Endothelial cell of umbilical vein (primary cell): Measurements from ENCODE around the gene TRIM37. TPM values are rescaled to one million over a fixed set of nuclear protein-coding genes. Genes with fewer than 3 reads are reported as not detected.

ENCODE experiments used
- BruUV-seq: library from RNA; stranded (reverse); fragments of 400-500 nt; replicated peaks from 2 replicates; lab custom pipeline; 2021; lab: Mats Ljungman, UMichigan
- CTCF ChIA-PET: fragments of 300-600, 350-600 bp; sonication (Branson Sonifier 250); formaldehyde crosslinking; loops from one replicate; lab custom pipeline; 2021; ENCODE audit warnings: antibody characterized with exemption, inconsistent platforms; lab: Charles Lee
- POLR2A ChIA-PET: fragments of 300-600, 350-600 bp; sonication (Branson Sonifier 250); formaldehyde crosslinking; loops from one replicate; lab custom pipeline; 2021; ENCODE audit warnings: antibody characterized with exemption, inconsistent platforms; lab: Charles Lee
- DNase-seq: peaks from one replicate; pipeline ENCODE4 v3.0.0-alpha.2; 2011; ENCODE audit warnings: low read depth, low spot score
- FAIRE-seq: peaks from 2 replicates; lab custom pipeline; 2011; peaks lifted over from hg19 to GRCh38; lab: Jason Lieb, UNC
- H2AFZ ChIP-seq: 2 replicates; pipeline ENCODE4 v1.6.0; 2012; ENCODE audit warnings: low read depth, low read length, control low read depth, inconsistent platforms
- H3K27ac ChIP-seq: 2 replicates; pipeline ENCODE4 v1.5.1; 2011; ENCODE audit warnings: low read depth, mild to moderate bottlenecking, control low read depth, low read length, moderate library complexity; ENCODE audit not compliant: insufficient read depth
- H3K27me3 ChIP-seq, 2 experiments: 2 replicates each; pipeline versions ENCODE4 v1.6.0 to v1.6.1; 2011; ENCODE audit warnings: low read length in 2 of 2, mixed read lengths in 1 of 2; ENCODE audit not compliant: control insufficient read depth in 2 of 2, insufficient read depth in 2 of 2
- H3K36me3 ChIP-seq, 2 experiments: 2 replicates in 1 of 2; 3 replicates in 1 of 2; pipeline ENCODE4 v1.5.1; 2011; ENCODE audit warnings: low read length in 2 of 2, mild to moderate bottlenecking in 1 of 2, moderate library complexity in 1 of 2; ENCODE audit not compliant: control insufficient read depth in 2 of 2, insufficient read depth in 2 of 2; ENCODE audit errors: extremely low read depth in 1 of 2
- H3K4me1 ChIP-seq: 3 replicates; pipeline ENCODE4 v1.5.1; 2011; ENCODE audit warnings: mild to moderate bottlenecking, low read length; ENCODE audit not compliant: control insufficient read depth, insufficient read depth; ENCODE audit errors: extremely low read depth
- H3K4me2 ChIP-seq: 2 replicates; pipeline ENCODE4 v1.6.1; 2011; ENCODE audit warnings: low read length, control low read depth, mixed read lengths; ENCODE audit not compliant: insufficient read depth
- H3K4me3 ChIP-seq, 3 experiments: fragments of 200-600 bp in 1 of 3; sonication (generic), shearing (Covaris generic) in 1 of 3; replicated peaks in 1 of 3; 2 replicates each; pipeline ENCODE4 v1.5.1; 2011 to 2016; ENCODE audit warnings: control low read depth in 3 of 3, low read length in 3 of 3, mild to moderate bottlenecking in 2 of 3, inconsistent platforms in 1 of 3, low read depth in 1 of 3, moderate library complexity in 1 of 3; ENCODE audit not compliant: insufficient read depth in 1 of 3
- H3K79me2 ChIP-seq: 2 replicates; pipeline ENCODE4 v1.6.0; 2012; ENCODE audit warnings: low read length, inconsistent platforms; ENCODE audit not compliant: control insufficient read depth, insufficient read depth
- H3K9ac ChIP-seq: replicated peaks from 2 replicates; pipeline ENCODE3; 2011; ENCODE audit warnings: low read length, control low read depth; ENCODE audit not compliant: insufficient read depth; ENCODE audit errors: extremely low read depth
- H3K9me1 ChIP-seq: replicated peaks from 3 replicates; pipeline ENCODE4 v1.6.0; 2011; ENCODE audit warnings: mild to moderate bottlenecking, low read length; ENCODE audit not compliant: control insufficient read depth, insufficient read depth; ENCODE audit errors: extremely low read depth
- H3K9me3 ChIP-seq: replicated peaks from 2 replicates; pipeline ENCODE4 v1.5.1; 2012; ENCODE audit warnings: low read length, inconsistent platforms; ENCODE audit not compliant: control insufficient read depth, insufficient read depth
- H4K20me1 ChIP-seq: replicated peaks from 2 replicates; pipeline ENCODE3; 2011; ENCODE audit warnings: mild to moderate bottlenecking, low read length; ENCODE audit not compliant: control insufficient read depth, insufficient read depth; ENCODE audit errors: extremely low read depth
- CTCF ChIP-seq, 2 donors: IDR thresholded peaks; 1 replicate in 1 of 2; 2 replicates in 1 of 2; pipeline ENCODE4 v1.5.1; 2011; ENCODE audit warnings: low read length in 2 of 2, mild to moderate bottlenecking in 2 of 2, moderate library complexity in 2 of 2, control low read depth in 1 of 2, inconsistent platforms in 1 of 2, low read depth in 1 of 2; ENCODE audit not compliant: insufficient read depth in 1 of 2; ENCODE audit errors: extremely low read depth in 1 of 2
- FOS ChIP-seq: IDR thresholded peaks from 2 replicates; pipeline ENCODE4 v1.6.1; 2011; ENCODE audit warnings: mild to moderate bottlenecking, low read length, moderate library complexity, borderline replicate concordance; ENCODE audit not compliant: insufficient read depth
- GATA2 ChIP-seq: IDR thresholded peaks from 2 replicates; pipeline ENCODE4 v1.7.0; 2011; ENCODE audit warnings: low read depth, mild to moderate bottlenecking, moderate library complexity, mixed read lengths, low read length; ENCODE audit not compliant: insufficient read length, insufficient read depth
- JUN ChIP-seq: IDR thresholded peaks from 2 replicates; pipeline ENCODE4 v1.6.1; 2011; ENCODE audit warnings: borderline replicate concordance, low read depth; ENCODE audit not compliant: insufficient read length, insufficient read depth
- MYC ChIP-seq: IDR thresholded peaks from one replicate; pipeline ENCODE4 v1.6.1; 2011; ENCODE audit warnings: mild to moderate bottlenecking, low read depth, low read length
- POLR2A ChIP-seq: IDR thresholded peaks from 2 replicates; pipeline ENCODE4 v1.6.1; 2012; ENCODE audit warnings: low read depth, mild to moderate bottlenecking, control low read depth, low read length
- POLR2AphosphoS5 ChIP-seq: IDR thresholded peaks from 2 replicates; pipeline ENCODE4 v1.6.1; 2012; ENCODE audit warnings: low read depth, mild to moderate bottlenecking, control low read depth, low read length, moderate library complexity; ENCODE audit not compliant: insufficient read depth
- dilution Hi-C: fragments of 300-500 bp; cut with MboI; formaldehyde crosslinking; loops from one replicate; pipeline ENCODE4 v1.15.0; 2019; ENCODE audit warnings: low sequenced_read_pairs; ENCODE audit not compliant: extremely low pct_ligation_motif_present
- intact Hi-C: fragments of 100-400 bp; cut with micrococcal nuclease; formaldehyde crosslinking; loops from one replicate; pipeline ENCODE4 v1.10.0; 2022
- polyA plus RNA-seq, 4 experiments: library from polyadenylated mRNA; depleted of rRNA in 3 of 4; stranded (reverse) in 3 of 4; unstranded in 1 of 4; fragments of >200 nt; gene quantifications; 2 replicates each; pipeline versions ENCODE4 v1.2.1 to v1.2.3, GENCODE V29; 2011 to 2012; ENCODE audit warnings: missing spikeins in 1 of 4
- total RNA-seq: library from RNA; stranded (reverse); gene quantifications from 2 replicates; pipeline ENCODE4 v1.2.3, GENCODE V29; 2021
- TF ChIP-seq, protein P1 (sequence below): IDR thresholded peaks from 2 replicates; pipeline ENCODE4 v1.6.1; 2011; ENCODE audit not compliant: insufficient read depth, insufficient read length

The TRIM37 gene
- total and polyA plus RNA-seq, 2 donors (not counting 3 experiments of a cell fraction or from before 2014, with no cell fraction given): 18.8 to 41.9 TPM

GRCh38 chr17:58998871-58999270, 107.8 kb downstream of the TRIM37 start:
- ChIA-PET CTCF (interaction anchor here (1.6 to 3.7 kb wide), 2 partner anchors 11 to 288 kb away, joined by 3 to 13 read pairs; no protein-coding TSS in a partner anchor), POLR2A (no interaction called here)
- Histone ChIP-seq H3K9me1 (no peaks in the 10 kb centered on the region), H3K4me2 (no peak overlapping the region), H3K79me2 (no peaks in the 10 kb centered on the region), H3K9ac (no peak overlapping the region), H3K27ac (no peak overlapping the region), H3K9me3 (no peaks in the 10 kb centered on the region), H3K36me3 (peaks cover 2 to 5% of the 10 kb centered on the region in 2 experiments), H3K4me1 (peaks cover 26% of the 10 kb centered on the region), H3K4me3 (no peak overlapping the region), H2AFZ (no peak overlapping the region), H3K27me3 (no peaks in the 10 kb centered on the region), H4K20me1 (no peaks in the 10 kb centered on the region)
- dilution Hi-C loops: no loop called here
- FAIRE-seq (no peak), DNase-seq (no peak)
- no TSS peak for BruUV-seq
- intact Hi-C loops: no loop called here
- TF ChIP-seq, protein P1, sequence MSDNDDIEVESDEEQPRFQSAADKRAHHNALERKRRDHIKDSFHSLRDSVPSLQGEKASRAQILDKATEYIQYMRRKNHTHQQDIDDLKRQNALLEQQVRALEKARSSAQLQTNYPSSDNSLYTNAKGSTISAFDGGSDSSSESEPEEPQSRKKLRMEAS: no peak
- TF ChIP-seq POLR2A (no peak), MYC (no peak), JUN (no peak), GATA2 (no peak), CTCF (IDR thresholded peaks at IDR 0.05; ENCODE audit: extremely low read depth in 1 of 2, insufficient read depth in 1 of 2, low read depth in 1 of 2, low read length in 2 of 2) (no peak), POLR2AphosphoS5 (no peak), FOS (no peak)
